Measurements from ENCODE around the gene UBE2V1.

- TF ChIP-seq POLR2AphosphoS5 (IDR thresholded peaks at IDR 0.05; ENCODE audit: low read depth, low read length) (no peak), TAF1 (IDR thresholded peaks at IDR 0.05; ENCODE audit: low read depth, low read length) (no peak), POLR2A (IDR thresholded peaks at IDR 0.05; ENCODE audit: low read depth, low read length) (no peak), SPI1 (IDR thresholded peaks at IDR 0.05; ENCODE audit: low read depth, low read length) (no peak), PAX5 (IDR thresholded peaks at IDR 0.05; ENCODE audit: insufficient read depth, low read length, severe bottlenecking) (no peak), POU2F2 (IDR thresholded peaks at IDR 0.05; ENCODE audit: low read depth, low read length) (no peak)
These were observed 24.1 kb upstream of the UBE2V1 start for GRCh38 chr20:50136822-50137599.

Data from GM12891 (cell line).